K562 (cell line): ENCODE results near the gene LDHAL6A. TPM values are rescaled to one million over a fixed set of nuclear protein-coding genes. Genes with fewer than 3 reads are reported as not detected.
A peak's percentile ranks its signal among the peaks of the same experiment; 100 is the strongest.

Source experiments
- FOS ChIP-seq: IDR thresholded peaks from 3 replicates; pipeline ENCODE4 v1.6.1; 2011; ENCODE audit not compliant: insufficient read length; ENCODE audit errors: extremely low read depth
- ID3 ChIP-seq, 2 experiments: fragments of 250-450 bp in 1 of 2; fragments of 450-650 bp in 1 of 2; sonication (Bioruptor Pico) in 1 of 2; IDR thresholded peaks; 2 replicates each; pipeline versions ENCODE4 v1.6.1 to v1.8.0; 2016 to 2021; ENCODE audit warnings: mild to moderate bottlenecking in 2 of 2, moderate library complexity in 2 of 2, missing compliant biosample characterization in 1 of 2, missing genetic modification characterization in 1 of 2
- MAFF ChIP-seq: IDR thresholded peaks from 2 replicates; pipeline ENCODE4 v1.6.1; 2012; ENCODE audit warnings: low read length, improper control_type of control experiment
- NR4A1 ChIP-seq, 2 experiments: fragments of 250-450 bp in 1 of 2; fragments of 450-650 bp in 1 of 2; sonication (Bioruptor Pico) in 1 of 2; IDR thresholded peaks; 2 replicates each; pipeline versions ENCODE4 v1.4.0 to v1.6.1; 2016 to 2020; ENCODE audit warnings: mild to moderate bottlenecking in 2 of 2, missing compliant biosample characterization in 1 of 2, missing genetic modification characterization in 1 of 2, moderate library complexity in 1 of 2
- PHF20 ChIP-seq: fragments of 450-650 bp; IDR thresholded peaks from 2 replicates; pipeline ENCODE4 v1.6.1; 2018; ENCODE audit not compliant: partially characterized antibody
- PRMT5 ChIP-seq: sonication (generic); formaldehyde crosslinking; IDR thresholded peaks from 2 replicates; pipeline ENCODE4 v1.5.0; 2020; ENCODE audit warnings: missing genetic modification reagents
- RAD51 ChIP-seq: fragments of 450-650 bp; IDR thresholded peaks from 2 replicates; pipeline ENCODE4 v1.7.1; 2016; ENCODE audit warnings: low read depth, mild to moderate bottlenecking, borderline replicate concordance
- RBM15 ChIP-seq: fragments of 200-400 bp; formaldehyde crosslinking; IDR thresholded peaks from 2 replicates; pipeline ENCODE4 v1.6.1; 2018; ENCODE audit warnings: mild to moderate bottlenecking, low read length, moderate library complexity; ENCODE audit not compliant: insufficient read depth
- RCOR1 ChIP-seq, 2 experiments: IDR thresholded peaks; 2 replicates each; pipeline ENCODE4 v1.6.1; 2012; ENCODE audit warnings: low read depth in 2 of 2, low read length in 2 of 2, borderline replicate concordance in 1 of 2, improper control_type of control experiment in 1 of 2
- TGIF2 ChIP-seq: sonication (generic); formaldehyde crosslinking; IDR thresholded peaks from 2 replicates; pipeline ENCODE4 v1.8.1; 2022; ENCODE audit warnings: mild to moderate bottlenecking, missing genetic modification reagents, moderate library complexity
- TRIM24 ChIP-seq, 2 experiments: fragments of 450-650 bp; IDR thresholded peaks; 2 replicates each; pipeline ENCODE4 v1.6.1; 2016
- U2AF1 ChIP-seq: fragments of 200-400 bp; formaldehyde crosslinking; optimal IDR thresholded peaks from 2 replicates; pipeline ENCODE3; 2017; ENCODE audit warnings: mild to moderate bottlenecking, low read depth, low read length, moderate library complexity
- ZBTB12 ChIP-seq: fragments of 250-450 bp; sonication (Bioruptor Pico); IDR thresholded peaks from 2 replicates; pipeline ENCODE4 v1.4.0; 2020
- ZC3H11A ChIP-seq: IDR thresholded peaks from 2 replicates; pipeline ENCODE4 v1.6.1; 2012; ENCODE audit warnings: low read depth, low read length, improper control_type of control experiment
- ZC3H8 ChIP-seq: fragments of 450-650 bp; IDR thresholded peaks from 2 replicates; pipeline ENCODE4 v1.6.1; 2017
- ZKSCAN8 ChIP-seq: fragments of 200-800 bp; sonication (Bioruptor generic); IDR thresholded peaks from 2 replicates; pipeline ENCODE4 v1.6.1; 2016; ENCODE audit warnings: missing genetic modification characterization, missing compliant biosample characterization
- ZNF140 ChIP-seq: fragments of 250-450 bp; sonication (Bioruptor Pico); IDR thresholded peaks from 2 replicates; pipeline ENCODE4 v1.8.0; 2021; ENCODE audit warnings: moderate library complexity, mild to moderate bottlenecking, inconsistent platforms
- ZNF311 ChIP-seq: fragments of 250-450 bp; sonication (Bioruptor Pico); IDR thresholded peaks from 2 replicates; pipeline ENCODE4 v1.4.0; 2020; ENCODE audit warnings: mild to moderate bottlenecking, moderate library complexity
- polyA plus RNA-seq, 8 experiments: library from polyadenylated mRNA; depleted of rRNA in 4 of 8; stranded (reverse) in 5 of 8; unstranded in 3 of 8; fragments of >200 nt; fragmentation: Nextera tagmentation in 2 of 8; fragmentation: Illumina TruSeq in 1 of 8; extraction: Ambion mirVana in 2 of 8; extraction: Trizol in 1 of 8; gene quantifications; 2 replicates each; pipeline versions ENCODE4 v1.2.1 to v1.2.3, GENCODE V29; 2011 to 2014; ENCODE audit warnings: inconsistent platforms in 1 of 8, missing spikeins in 1 of 8
- total RNA-seq, 7 experiments: library from RNA; depleted of rRNA in 6 of 7; stranded (reverse); fragments of >200 nt in 6 of 7; fragmentation: Illumina TruSeq in 2 of 7; extraction: Trizol in 2 of 7; gene quantifications; 2 replicates each; pipeline versions ENCODE4 v1.2.1 to v1.2.3, GENCODE V29; 2011 to 2021; ENCODE audit warnings: low replicate concordance in 1 of 7
- TF ChIP-seq, protein P1 (sequence below), 2 experiments: IDR thresholded peaks; 2 replicates each; pipeline ENCODE4 v1.6.1; 2012; ENCODE audit warnings: improper control_type of control experiment in 2 of 2, low read depth in 2 of 2, low read length in 2 of 2, borderline replicate concordance in 1 of 2
- TF ChIP-seq, protein P2 (sequence below): fragments of 450-650 bp; IDR thresholded peaks from 2 replicates; pipeline ENCODE4 v1.6.1; 2017; ENCODE audit warnings: antibody characterized with exemption

Gene LDHAL6A
- total and polyA plus RNA-seq, 9 of the 15 experiments (the other 6 are each of a cell fraction or from before 2014, with no cell fraction given): 0.04 TPM; not detected in 8

DNA sequence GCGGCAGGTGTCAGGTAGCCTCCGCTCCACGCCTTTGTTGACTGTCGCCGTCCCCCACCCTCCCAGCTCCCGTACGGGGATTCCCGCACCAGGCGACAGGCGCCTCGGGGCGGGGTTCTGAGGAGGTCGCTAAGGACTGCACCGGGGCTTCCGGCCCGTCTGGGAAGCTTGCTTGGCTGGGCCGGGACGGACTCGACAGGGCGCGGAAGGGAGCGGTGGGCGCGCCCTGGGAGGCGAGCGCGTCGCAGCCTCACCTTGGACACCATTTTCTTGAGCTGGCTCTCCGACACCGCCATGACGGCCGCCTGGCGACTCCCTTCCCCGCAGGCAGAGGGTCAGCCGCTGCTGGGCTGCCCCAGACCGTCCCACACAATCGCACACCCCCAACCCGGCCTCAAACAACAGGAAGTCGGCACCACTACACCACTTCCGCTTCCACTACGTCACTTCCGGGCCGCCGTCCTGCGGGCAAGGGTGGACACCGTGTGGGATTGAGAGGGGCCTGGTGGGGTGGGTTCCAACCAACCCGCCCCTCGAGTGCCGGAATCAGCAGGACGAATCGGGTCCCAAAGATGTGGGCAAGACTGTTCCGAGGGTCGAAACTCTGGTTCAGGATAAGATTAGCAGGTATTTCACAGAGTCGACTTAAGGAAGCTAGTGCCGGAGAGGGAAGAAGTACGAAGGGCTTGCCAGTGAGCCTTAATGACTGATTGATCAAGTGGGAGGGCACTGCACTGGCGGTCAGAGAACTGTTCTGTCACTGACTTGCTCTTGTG lies 71.1 kb downstream of the LDHAL6A start, which contains the start of gene TSG101 (continued):
- TF ChIP-seq ID3 (CRISPR knock-in tag; IDR thresholded peaks at IDR 0.05): no peak
- TF ChIP-seq ID3 (tag; IDR thresholded peaks at IDR 0.05): peak; percentile 71
- no peak for TF ChIP-seq ZKSCAN8 (CRISPR knock-in tag)
- no peak for TF ChIP-seq FOS
- TF ChIP-seq NR4A1 (CRISPR knock-in tag; IDR thresholded peaks at IDR 0.05): 0 out of 2 replicates have a peak, but pooled peaks have one; percentile 62
- TF ChIP-seq NR4A1 (tag; IDR thresholded peaks at IDR 0.05): no peak
- TF ChIP-seq ZNF311 (CRISPR knock-in tag): no peak
- peak; percentile 97 for TF ChIP-seq PHF20
- peak; percentile 27; the same call in 1 of the 2 replicates for TF ChIP-seq TGIF2 (CRISPR knock-in tag)
- TF ChIP-seq MAFF: no peak
- 0 out of 2 replicates have a peak, but pooled peaks have one; percentile 74 for TF ChIP-seq PRMT5 (CRISPR knock-in tag)
- 0 out of 4 replicates have a peak, but pooled peaks of 1 of the 2 experiments have one; percentile 3 for TF ChIP-seq RCOR1 (IDR thresholded peaks at IDR 0.05; ENCODE audit: borderline replicate concordance in 1 of 2, low read depth in 2 of 2, low read length in 2 of 2)
- TF ChIP-seq TRIM24 (IDR thresholded peaks at IDR 0.05): peak in 1 of 2 experiments; percentile 78; a peak in 2 of 4 replicates
- no peak for TF ChIP-seq ZC3H8
- TF ChIP-seq U2AF1: peak; percentile 54
- no peak for TF ChIP-seq RBM15
- no peak for TF ChIP-seq ZNF140
- TF ChIP-seq, protein P1, sequence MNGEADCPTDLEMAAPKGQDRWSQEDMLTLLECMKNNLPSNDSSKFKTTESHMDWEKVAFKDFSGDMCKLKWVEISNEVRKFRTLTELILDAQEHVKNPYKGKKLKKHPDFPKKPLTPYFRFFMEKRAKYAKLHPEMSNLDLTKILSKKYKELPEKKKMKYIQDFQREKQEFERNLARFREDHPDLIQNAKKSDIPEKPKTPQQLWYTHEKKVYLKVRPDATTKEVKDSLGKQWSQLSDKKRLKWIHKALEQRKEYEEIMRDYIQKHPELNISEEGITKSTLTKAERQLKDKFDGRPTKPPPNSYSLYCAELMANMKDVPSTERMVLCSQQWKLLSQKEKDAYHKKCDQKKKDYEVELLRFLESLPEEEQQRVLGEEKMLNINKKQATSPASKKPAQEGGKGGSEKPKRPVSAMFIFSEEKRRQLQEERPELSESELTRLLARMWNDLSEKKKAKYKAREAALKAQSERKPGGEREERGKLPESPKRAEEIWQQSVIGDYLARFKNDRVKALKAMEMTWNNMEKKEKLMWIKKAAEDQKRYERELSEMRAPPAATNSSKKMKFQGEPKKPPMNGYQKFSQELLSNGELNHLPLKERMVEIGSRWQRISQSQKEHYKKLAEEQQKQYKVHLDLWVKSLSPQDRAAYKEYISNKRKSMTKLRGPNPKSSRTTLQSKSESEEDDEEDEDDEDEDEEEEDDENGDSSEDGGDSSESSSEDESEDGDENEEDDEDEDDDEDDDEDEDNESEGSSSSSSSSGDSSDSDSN (IDR thresholded peaks at IDR 0.05; ENCODE audit: borderline replicate concordance in 1 of 2, low read depth in 2 of 2, low read length in 2 of 2): peak; percentile 76 to 78; a peak in 3 of 4 replicates
- no peak for TF ChIP-seq RAD51
- TF ChIP-seq, protein P2, sequence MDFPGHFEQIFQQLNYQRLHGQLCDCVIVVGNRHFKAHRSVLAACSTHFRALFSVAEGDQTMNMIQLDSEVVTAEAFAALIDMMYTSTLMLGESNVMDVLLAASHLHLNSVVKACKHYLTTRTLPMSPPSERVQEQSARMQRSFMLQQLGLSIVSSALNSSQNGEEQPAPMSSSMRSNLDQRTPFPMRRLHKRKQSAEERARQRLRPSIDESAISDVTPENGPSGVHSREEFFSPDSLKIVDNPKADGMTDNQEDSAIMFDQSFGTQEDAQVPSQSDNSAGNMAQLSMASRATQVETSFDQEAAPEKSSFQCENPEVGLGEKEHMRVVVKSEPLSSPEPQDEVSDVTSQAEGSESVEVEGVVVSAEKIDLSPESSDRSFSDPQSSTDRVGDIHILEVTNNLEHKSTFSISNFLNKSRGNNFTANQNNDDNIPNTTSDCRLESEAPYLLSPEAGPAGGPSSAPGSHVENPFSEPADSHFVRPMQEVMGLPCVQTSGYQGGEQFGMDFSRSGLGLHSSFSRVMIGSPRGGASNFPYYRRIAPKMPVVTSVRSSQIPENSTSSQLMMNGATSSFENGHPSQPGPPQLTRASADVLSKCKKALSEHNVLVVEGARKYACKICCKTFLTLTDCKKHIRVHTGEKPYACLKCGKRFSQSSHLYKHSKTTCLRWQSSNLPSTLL: no peak
- peak; percentile 89 for TF ChIP-seq ZBTB12 (CRISPR knock-in tag)
- no peak for TF ChIP-seq ZC3H11A
